Left ventricle myocardium superior (tissue), 1 donor: Measurements from ENCODE around the gene KANSL3. TPM values are rescaled to one million over a fixed set of nuclear protein-coding genes. Genes with fewer than 3 reads are reported as not detected.
"Not testable (repeated sequence)": the region's sequence is repeated elsewhere in the genome, so short reads cannot be mapped to it uniquely, and the experiment has no call there.

Source experiments
- ATAC-seq: fragments of 200-7000 bp; cut with Tn5 transposase; one replicate; pipeline ENCODE4 v1.9.1; 2020; ENCODE audit warnings: mild to moderate bottlenecking, moderate library complexity
- DNase-seq: peaks from one replicate; pipeline ENCODE4 v3.0.0-alpha.2; 2020
- intact Hi-C: fragments of 100-400 bp; cut with micrococcal nuclease; formaldehyde crosslinking; loops from one replicate; pipeline ENCODE4 v1.11.0; 2022
- total RNA-seq: library from RNA; stranded (reverse); fragmentation: NEBNext Ultra II Directional; extraction: Animal tissue kit (Norgen Biotek cat#: 25700); gene quantifications from one replicate; pipeline ENCODE4 v1.2.1, GENCODE V29; 2021
- donor health status: DM: no; HTN: yes; CAD: no; lungs with severe emphysema.

KANSL3 gene
- total RNA-seq, 1 donor from 2014 or later = 30.9 TPM

DNA sequence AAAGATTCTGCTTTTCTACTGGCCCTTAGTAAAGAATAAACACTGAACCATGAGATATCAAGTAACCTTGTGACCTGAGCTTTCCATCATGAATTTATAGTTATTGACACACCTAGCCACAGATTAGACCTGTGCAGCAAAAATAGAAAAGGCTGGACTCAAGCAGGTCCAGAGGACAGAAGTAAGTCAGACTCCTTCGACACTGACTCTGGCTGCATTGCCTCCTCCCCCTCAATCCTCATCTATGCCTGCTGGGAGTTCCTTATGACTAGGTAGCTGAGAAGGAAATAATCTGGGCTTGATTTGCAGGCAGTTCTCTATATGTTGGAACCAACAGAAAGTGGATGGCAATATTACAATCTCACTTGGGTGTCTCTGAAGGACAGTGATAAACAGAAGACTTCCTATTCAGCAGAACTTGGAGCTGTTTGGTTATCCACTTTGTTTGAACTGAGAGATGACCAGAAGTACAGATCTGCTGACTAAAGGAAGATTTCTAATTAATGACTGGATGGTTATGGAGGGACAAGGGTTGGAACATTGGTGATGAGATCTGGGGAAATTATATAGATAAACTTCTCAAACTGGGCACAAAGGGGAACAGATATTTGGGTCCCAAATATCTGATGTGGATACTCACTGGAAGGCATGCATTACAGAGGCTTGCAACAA lies 62.2 kb downstream of the KANSL3 start:
- DNase-seq = no peak
- no peak for ATAC-seq
- intact Hi-C loops = no loop called here

- no peak for ATAC-seq
- intact Hi-C loops = no loop called here
These were observed 63.7 kb downstream of the KANSL3 start for GRCh38 chr2:96574364-96574763.

GRCh38 chr2:96568094-96568493 lies 70.0 kb downstream of the KANSL3 start:
- DNase-seq = no peak
- ATAC-seq = no peak
- intact Hi-C loops = no loop called here

More at GRCh38 chr2:96574364-96574763, 63.7 kb downstream of the KANSL3 start:
- no peak for DNase-seq

GRCh38 chr2:96565111-96565510 lies 73.0 kb downstream of the KANSL3 start:
- intact Hi-C loops = no loop called here
- no peak for ATAC-seq
- DNase-seq = no peak

GRCh38 chr2:96564563-96564962 lies 73.5 kb downstream of the KANSL3 start:
- ATAC-seq (no peak), DNase-seq (no peak)
- intact Hi-C loops = no loop called here

GRCh38 chr2:96564026-96564425 lies 74.1 kb downstream of the KANSL3 start:
- DNase-seq (no peak), ATAC-seq (no peak)
- intact Hi-C loops = no loop called here

- intact Hi-C loops = no loop called here
- ATAC-seq = no peak
- no peak for DNase-seq
These were observed 79.6 kb downstream of the KANSL3 start for GRCh38 chr2:96558485-96558884.

- intact Hi-C loops = no loop called here
These were observed 80.1 kb downstream of the KANSL3 start for GRCh38 chr2:96558061-96558460.

DNA sequence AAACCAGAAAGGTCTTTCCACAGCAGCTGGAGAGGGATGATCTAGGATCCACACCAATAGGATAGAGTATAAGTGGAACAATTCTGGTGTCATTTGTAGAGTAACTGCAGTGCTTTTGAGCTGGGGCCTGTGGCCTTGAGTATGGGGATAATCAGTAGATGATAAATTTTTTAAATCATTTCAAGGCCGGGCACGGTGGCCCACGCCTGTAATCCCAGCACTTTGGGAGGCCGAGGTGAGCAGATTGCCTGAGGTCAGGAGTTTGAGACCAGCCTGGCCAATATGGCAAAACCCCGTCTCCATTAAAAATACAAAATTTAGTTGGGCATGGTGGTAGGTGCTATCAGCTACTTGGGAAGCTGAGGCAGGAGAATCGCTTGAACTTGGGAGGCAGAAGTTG lies 80.7 kb downstream of the KANSL3 start:
- ATAC-seq, intact Hi-C loops, DNase-seq: not testable (repeated sequence)

More at GRCh38 chr2:96558061-96558460, 80.1 kb downstream of the KANSL3 start:
- no peak for ATAC-seq
- no peak for DNase-seq

- intact Hi-C loops = no loop called here
- no peak for DNase-seq
- no peak for ATAC-seq
These were observed 81.4 kb downstream of the KANSL3 start for GRCh38 chr2:96556441-96557330.

DNA sequence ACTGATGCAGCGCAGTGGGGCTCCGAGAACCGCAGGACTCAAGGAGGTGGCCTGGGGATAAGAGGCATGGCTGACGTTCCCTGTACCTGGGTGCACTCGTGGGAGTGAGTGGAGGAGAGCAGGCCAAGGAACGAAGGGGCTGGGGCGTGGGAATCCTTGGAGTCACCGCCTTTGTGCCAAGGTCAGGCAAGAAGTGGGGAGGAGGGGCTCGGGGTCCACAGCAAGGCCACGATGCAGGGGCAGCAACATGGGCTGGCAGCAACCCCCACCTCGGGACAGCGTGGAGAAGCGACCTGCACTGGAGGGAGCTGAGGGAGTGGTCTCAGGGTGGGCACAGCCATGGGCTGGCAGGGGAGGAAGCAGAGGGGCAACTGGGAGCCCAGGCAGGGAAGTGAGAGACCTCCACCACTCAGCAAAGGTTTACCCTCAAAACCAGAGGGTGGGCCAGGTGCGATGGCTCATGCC lies 82.9 kb downstream of the KANSL3 start:
- ATAC-seq (no peak), DNase-seq (no peak)
- intact Hi-C loops = no loop called here

GRCh38 chr2:96554293-96555145 lies 83.6 kb downstream of the KANSL3 start:
- DNase-seq (peak; percentile 80), ATAC-seq (peak; percentile 72)
- intact Hi-C loops = no loop called here

DNA sequence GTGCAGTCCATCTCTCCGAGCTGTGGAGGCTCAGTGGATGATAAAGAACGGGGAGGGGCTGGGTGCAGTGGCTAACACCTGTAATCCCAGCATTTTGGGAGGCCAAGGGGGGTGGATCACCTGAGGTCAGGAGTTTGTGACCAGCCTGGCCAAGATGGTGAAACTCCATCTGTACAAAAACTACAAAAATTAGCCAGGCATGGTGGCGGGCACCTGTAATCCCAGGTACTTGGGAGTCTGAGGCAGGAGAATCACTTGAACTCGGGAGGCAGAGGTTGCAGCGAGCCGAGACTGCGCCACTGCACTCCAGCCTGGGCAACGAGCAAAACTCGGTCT lies 84.2 kb downstream of the KANSL3 start:
- ATAC-seq, intact Hi-C loops, DNase-seq: not testable (repeated sequence)

DNA sequence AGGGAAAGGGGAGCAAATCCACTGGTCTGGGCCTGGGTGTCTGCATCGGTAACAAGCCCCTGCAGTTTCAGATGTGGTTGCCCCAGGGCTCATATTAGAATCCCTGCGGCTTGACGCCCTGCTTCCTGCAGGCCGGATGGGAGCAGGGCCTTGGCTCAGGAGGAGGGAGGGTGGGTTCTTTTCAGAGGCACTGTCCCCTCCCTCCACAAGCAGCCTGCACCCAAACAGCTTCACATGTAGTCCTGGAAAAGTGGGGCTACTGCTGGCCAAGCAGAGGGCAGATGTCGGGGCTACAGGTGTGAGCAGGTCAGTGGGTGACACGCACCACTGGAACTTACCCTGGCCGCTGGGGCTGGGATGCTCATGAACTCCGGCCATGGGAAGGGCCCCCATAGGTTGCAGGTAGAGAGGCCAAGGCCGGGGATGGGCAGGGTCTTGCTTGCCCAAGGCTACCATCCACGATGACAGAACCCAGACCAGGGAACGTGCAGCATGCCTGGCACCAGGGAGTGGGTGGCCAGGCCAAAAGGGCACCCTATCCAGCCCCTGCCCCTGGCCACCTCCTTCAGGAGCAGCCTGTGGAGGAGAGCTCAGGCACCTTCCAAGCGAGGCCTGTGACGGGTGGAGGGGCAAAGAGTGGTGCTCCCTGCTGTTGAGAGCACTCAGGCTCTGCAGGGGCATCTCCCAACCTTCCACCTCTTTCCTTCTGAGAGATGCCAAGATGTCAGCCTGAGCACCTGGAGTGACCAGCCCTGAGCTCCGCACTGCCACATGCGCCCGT lies 84.7 kb downstream of the KANSL3 start:
- ATAC-seq = peak; percentile 3
- no peak for DNase-seq

DNA sequence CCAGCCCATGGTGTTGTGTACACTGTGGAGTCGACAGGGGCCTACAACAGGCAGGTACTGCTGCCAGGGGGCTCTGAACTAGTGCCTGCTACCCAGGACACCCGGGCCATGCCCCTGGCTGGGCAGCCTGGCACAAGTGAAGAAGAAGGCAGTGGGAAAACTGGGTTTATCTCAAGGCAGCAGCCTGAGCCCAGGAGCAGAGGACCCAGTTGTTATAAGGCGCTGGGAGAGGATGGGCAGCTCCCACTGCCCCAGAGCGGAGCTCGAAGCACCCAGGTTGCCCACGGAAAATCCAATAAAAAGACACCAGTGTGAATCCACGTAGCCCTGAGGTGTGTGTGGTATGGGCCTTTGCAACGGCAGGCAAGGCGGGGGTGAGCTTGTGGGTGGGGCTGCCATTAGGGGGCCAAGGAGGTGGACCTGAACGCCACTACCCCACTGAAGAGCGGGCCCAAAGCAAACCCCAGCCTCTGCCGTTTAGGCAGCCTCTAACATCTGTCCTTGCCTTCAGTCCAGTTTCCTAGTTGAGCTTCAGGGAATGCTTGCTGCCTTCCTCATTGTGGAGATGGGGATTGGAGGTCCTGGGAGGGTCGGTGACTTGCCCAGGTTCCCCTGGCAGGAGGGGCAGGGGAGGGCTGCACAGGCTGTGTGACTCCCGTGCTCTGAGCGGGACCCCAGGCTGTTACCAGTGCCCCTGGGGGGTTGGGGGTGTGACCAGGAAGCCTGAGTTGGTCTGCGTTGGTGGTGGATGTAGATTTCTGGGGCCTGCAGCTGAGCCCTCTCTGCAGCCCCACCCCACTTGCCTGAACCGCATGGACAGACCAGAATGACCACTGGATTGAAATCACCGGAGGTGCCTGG lies 85.6 kb downstream of the KANSL3 start:
- intact Hi-C loops = no loop called here
- no peak for ATAC-seq

More for the DNA sequence above, 84.7 kb downstream of the KANSL3 start:
- intact Hi-C loops = no loop called here

GRCh38 chr2:96551605-96552314 lies 86.4 kb downstream of the KANSL3 start:
- intact Hi-C loops = no loop called here
- ATAC-seq (no peak), DNase-seq (no peak)

More for the DNA sequence above, 85.6 kb downstream of the KANSL3 start:
- no peak for DNase-seq
